ENCODE data around the gene HTT.

GRCh38 chr4:3046162-3046561, 28.3 kb upstream of the HTT start:
- no peak for TF ChIP-seq POLR2A (IDR thresholded peaks at IDR 0.05)
- no peak for TF ChIP-seq EP300 (IDR thresholded peaks at IDR 0.05)

All from upper lobe of left lung (tissue), 4 donors.